CD4-positive, alpha-beta T cell treated with Interleukin-17A for 4 hours (primary cell): ENCODE results near the gene RYR2.

ENCODE experiments used
- DNase-seq: peaks from one replicate; pipeline ENCODE4 v3.0.0-alpha.2; 2020; ENCODE audit warnings: mixed read lengths

The RYR2 gene

GRCh38 chr1:237690656-237691055 is 648.7 kb downstream of the RYR2 start:
- DNase-seq, result no peak

- DNase-seq, result no peak
Observed at GRCh38 chr1:237692255-237692654, 650.3 kb downstream of the RYR2 start.

- DNase-seq, result no peak
Observed at GRCh38 chr1:237695878-237696277, 653.9 kb downstream of the RYR2 start.

- no peak for DNase-seq
Observed at GRCh38 chr1:237700181-237700580, 658.2 kb downstream of the RYR2 start.

GRCh38 chr1:237701534-237701933 is 659.5 kb downstream of the RYR2 start:
- DNase-seq, result no peak

GRCh38 chr1:237702161-237702560 is 660.2 kb downstream of the RYR2 start:
- DNase-seq, result no peak

- no peak for DNase-seq
Observed at GRCh38 chr1:237705462-237705861, 663.5 kb downstream of the RYR2 start.

- DNase-seq, result no peak
Observed at GRCh38 chr1:237709355-237709754, 667.4 kb downstream of the RYR2 start.

GRCh38 chr1:237711281-237711680 is 669.3 kb downstream of the RYR2 start:
- DNase-seq, result no peak

- DNase-seq, result no peak
Observed at GRCh38 chr1:237712082-237712481, 670.1 kb downstream of the RYR2 start.

- no peak for DNase-seq
Observed at GRCh38 chr1:237712586-237713157, 670.7 kb downstream of the RYR2 start.

GRCh38 chr1:237713916-237714315 is 671.9 kb downstream of the RYR2 start:
- no peak for DNase-seq

GRCh38 chr1:237717106-237717505 is 675.1 kb downstream of the RYR2 start:
- DNase-seq, result no peak

GRCh38 chr1:237730826-237731350 is 688.9 kb downstream of the RYR2 start:
- DNase-seq, result no peak

- no peak for DNase-seq
Observed at GRCh38 chr1:237732657-237733056, 690.7 kb downstream of the RYR2 start.

- DNase-seq, result no peak
Observed at GRCh38 chr1:237736372-237737029, 694.5 kb downstream of the RYR2 start.

GRCh38 chr1:237737448-237737847 is 695.5 kb downstream of the RYR2 start:
- DNase-seq, result no peak

GRCh38 chr1:237737938-237738610 is 696.1 kb downstream of the RYR2 start:
- DNase-seq, result no peak

- DNase-seq, result no peak
Observed at GRCh38 chr1:237740846-237741245, 698.9 kb downstream of the RYR2 start.

- DNase-seq, result no peak
Observed at GRCh38 chr1:237745545-237745944, 703.6 kb downstream of the RYR2 start.

GRCh38 chr1:237748171-237748960 is 706.4 kb downstream of the RYR2 start:
- DNase-seq, result no peak

- DNase-seq, result no peak
Observed at GRCh38 chr1:237749122-237749521, 707.1 kb downstream of the RYR2 start.

GRCh38 chr1:237751090-237751489 is 709.1 kb downstream of the RYR2 start:
- DNase-seq, result no peak
